Chondrocyte (in vitro differentiated cells): ENCODE measurements around the gene POMGNT1. TPM values are rescaled to one million over a fixed set of nuclear protein-coding genes. Genes with fewer than 3 reads are reported as not detected.

ENCODE experiments used
- DNase-seq: peaks from one replicate; pipeline ENCODE4 v3.0.0; 2021; ENCODE audit warnings: mixed read lengths, low spot score
- H3K27ac Mint-ChIP-seq: one replicate; pipeline ENCODE4 v1.8.0; 2021; ENCODE audit warnings: mild to moderate bottlenecking, moderate library complexity, mixed read lengths; ENCODE audit not compliant: unreplicated experiment
- H3K27me3 Mint-ChIP-seq: 2 replicates; pipeline ENCODE4 v1.8.0; 2021; ENCODE audit warnings: low read depth, mixed read lengths
- H3K36me3 Mint-ChIP-seq: 2 replicates; pipeline ENCODE4 v1.8.0; 2021; ENCODE audit warnings: low read depth, mixed read lengths
- H3K4me1 Mint-ChIP-seq: 2 replicates; pipeline ENCODE4 v1.8.0; 2021; ENCODE audit warnings: low read depth, mild to moderate bottlenecking, mixed read lengths
- H3K4me3 Mint-ChIP-seq: one replicate; pipeline ENCODE4 v1.8.0; 2021; ENCODE audit warnings: mild to moderate bottlenecking, moderate library complexity, mixed read lengths; ENCODE audit not compliant: unreplicated experiment
- H3K9me3 Mint-ChIP-seq: 2 replicates; pipeline ENCODE4 v1.8.0; 2021; ENCODE audit warnings: low read depth, mixed read lengths
- CTCF ChIP-seq: fragments of 200-600 bp; sonication (generic); IDR thresholded peaks from 2 replicates; pipeline ENCODE4 v1.5.0; 2021; ENCODE audit warnings: antibody characterized with exemption, mild to moderate bottlenecking, moderate library complexity
- total RNA-seq: library from RNA; stranded (reverse); gene quantifications from 3 replicates; pipeline ENCODE4 v1.2.1, GENCODE V29; 2021

Gene POMGNT1
- total RNA-seq, 1 donor from 2014 or later: 84.9 TPM

- Mint-ChIP-seq H3K4me1 (peaks cover 20% of the 10 kb centered on the region), H3K4me3 (no peak overlapping the region), H3K9me3 (no peaks in the 10 kb centered on the region), H3K27ac (peak overlapping the region; percentile 68), H3K27me3 (no peaks in the 10 kb centered on the region), H3K36me3 (no peaks in the 10 kb centered on the region)
- no peak for TF ChIP-seq CTCF
- DNase-seq: no peak
Observed at GRCh38 chr1:46152016-46152415, 46.2 kb downstream of the POMGNT1 start.

- no peak overlapping the region for H3K27ac Mint-ChIP-seq
- no peak for TF ChIP-seq CTCF
- H3K9me3 Mint-ChIP-seq: no peaks in the 10 kb centered on the region
- H3K4me1 Mint-ChIP-seq: peaks cover 20% of the 10 kb centered on the region
- no peaks in the 10 kb centered on the region for H3K27me3 Mint-ChIP-seq
- no peak for DNase-seq
- H3K4me3 Mint-ChIP-seq: no peak overlapping the region
- no peaks in the 10 kb centered on the region for H3K36me3 Mint-ChIP-seq
Observed at GRCh38 chr1:46150085-46150484, 48.1 kb downstream of the POMGNT1 start.

- H3K4me1 Mint-ChIP-seq: peaks cover 20% of the 10 kb centered on the region
- no peaks in the 10 kb centered on the region for H3K9me3 Mint-ChIP-seq
- no peak overlapping the region for H3K27ac Mint-ChIP-seq
- no peak for TF ChIP-seq CTCF
- no peak for DNase-seq
- no peaks in the 10 kb centered on the region for H3K36me3 Mint-ChIP-seq
- H3K27me3 Mint-ChIP-seq: no peaks in the 10 kb centered on the region
- H3K4me3 Mint-ChIP-seq: no peak overlapping the region
Observed at GRCh38 chr1:46148318-46148717, 49.9 kb downstream of the POMGNT1 start.

Other genes with a start within 250 kb of the POMGNT1 start
- 21.1 to 36.3 TPM (median 23.4 TPM) in 3 replicates for gene PIK3R3, start 65.8 kb downstream of the POMGNT1 start, total RNA-seq
- 1.4 to 2.1 TPM (median 1.6 TPM) in 3 replicates for gene TSPAN1, start 23.3 kb downstream of the POMGNT1 start, total RNA-seq
- not detected in 3 replicates for gene P3R3URF, start 21.9 kb downstream of the POMGNT1 start, total RNA-seq
- 3.8 to 4.1 TPM (median 4.0 TPM) in 3 replicates for gene LURAP1, start 4.9 kb upstream of the POMGNT1 start, total RNA-seq
- gene RAD54L, start 49.3 kb upstream of the POMGNT1 start, total RNA-seq: 2.6 to 9.9 TPM (median 2.7 TPM) in 3 replicates
- gene LRRC41, start 105.2 kb upstream of the POMGNT1 start, total RNA-seq: 82.0 to 96.8 TPM (median 82.9 TPM) in 3 replicates
- gene UQCRH, start 105.3 kb upstream of the POMGNT1 start, total RNA-seq: 167 to 194 TPM (median 168 TPM) in 3 replicates
- 21.2 to 23.5 TPM (median 23.4 TPM) in 3 replicates for gene NSUN4, start 142.4 kb upstream of the POMGNT1 start, total RNA-seq
- 7.0 to 15.0 TPM (median 14.1 TPM) in 3 replicates for gene FAAH, start 195.9 kb upstream of the POMGNT1 start, total RNA-seq